H9 (cell line): ENCODE measurements around the gene HS6ST1. TPM values are rescaled to one million over a fixed set of nuclear protein-coding genes. Genes with fewer than 3 reads are reported as not detected.

Experiments
- DNase-seq: peaks from one replicate; pipeline ENCODE4 v3.0.0-alpha.2; 2017
- H2AFZ ChIP-seq: one replicate; pipeline ENCODE4 v1.6.1; 2013; ENCODE audit warnings: mild to moderate bottlenecking, low read length, control low read depth, moderate library complexity
- H2AK5ac ChIP-seq: 2 replicates; pipeline ENCODE4 v1.6.1; 2013; ENCODE audit warnings: low read length, control low read depth, mixed read lengths; ENCODE audit not compliant: insufficient read length
- H2BK120ac ChIP-seq: one replicate; pipeline ENCODE4 v1.6.1; 2013; ENCODE audit warnings: low read depth, mild to moderate bottlenecking, low read length, control low read depth, inconsistent platforms; ENCODE audit not compliant: poor library complexity, severe bottlenecking
- H2BK12ac ChIP-seq: 2 replicates; pipeline ENCODE4 v1.6.1; 2013; ENCODE audit warnings: low read length, control low read depth, mixed read lengths, low read depth; ENCODE audit not compliant: insufficient read length
- H2BK15ac ChIP-seq: 2 replicates; pipeline ENCODE4 v1.6.1; 2013; ENCODE audit warnings: low read depth, low read length, control low read depth
- H2BK20ac ChIP-seq: one replicate; pipeline ENCODE4 v1.6.1; 2013; ENCODE audit warnings: low read depth, mild to moderate bottlenecking, low read length, control low read depth, inconsistent platforms; ENCODE audit not compliant: poor library complexity, severe bottlenecking
- H2BK5ac ChIP-seq: 2 replicates; pipeline ENCODE4 v1.6.1; 2013; ENCODE audit warnings: low read length, control low read depth, mixed read lengths; ENCODE audit not compliant: insufficient read length
- H3K14ac ChIP-seq: 2 replicates; pipeline ENCODE4 v1.6.1; 2013; ENCODE audit warnings: low read length, control low read depth; ENCODE audit not compliant: insufficient read depth
- H3K18ac ChIP-seq: 2 replicates; pipeline ENCODE4 v1.6.1; 2013; ENCODE audit warnings: low read depth, mild to moderate bottlenecking, mixed read lengths, low read length, control low read depth; ENCODE audit not compliant: insufficient read length
- H3K23ac ChIP-seq: 2 replicates; pipeline ENCODE4 v1.6.1; 2013; ENCODE audit warnings: low read length, control low read depth, mixed read lengths, low read depth; ENCODE audit not compliant: insufficient read length
- H3K23me2 ChIP-seq: 2 replicates; pipeline ENCODE4 v1.6.1; 2013; ENCODE audit warnings: low read depth, mild to moderate bottlenecking, mixed read lengths, low read length, control low read depth; ENCODE audit not compliant: insufficient read length, poor library complexity, severe bottlenecking
- H3K27ac ChIP-seq: 2 replicates; pipeline ENCODE4 v1.5.1; 2013; ENCODE audit warnings: low read length, control low read depth, mixed read lengths, low read depth; ENCODE audit not compliant: insufficient read length
- H3K27me3 ChIP-seq: 2 replicates; pipeline ENCODE4 v1.6.1; 2013; ENCODE audit warnings: low read length, control low read depth, inconsistent platforms; ENCODE audit not compliant: insufficient read depth
- H3K4ac ChIP-seq: 2 replicates; pipeline ENCODE4 v1.6.1; 2013; ENCODE audit warnings: low read depth, mild to moderate bottlenecking, control low read depth, inconsistent platforms, low read length, moderate library complexity
- H3K4me1 ChIP-seq: 2 replicates; pipeline ENCODE4 v1.6.1; 2013; ENCODE audit warnings: low read length, control low read depth, inconsistent platforms; ENCODE audit not compliant: insufficient read depth
- H3K4me2 ChIP-seq: 2 replicates; pipeline ENCODE4 v1.6.1; 2013; ENCODE audit warnings: low read length, control low read depth, mixed read lengths; ENCODE audit not compliant: insufficient read length, insufficient read depth
- H3K56ac ChIP-seq: 2 replicates; pipeline ENCODE4 v1.6.1; 2013; ENCODE audit warnings: low read depth, mild to moderate bottlenecking, mixed read lengths, low read length, control low read depth; ENCODE audit not compliant: insufficient read length
- H3K79me1 ChIP-seq: 2 replicates; pipeline ENCODE4 v1.6.1; 2013; ENCODE audit warnings: low read depth, mild to moderate bottlenecking, moderate library complexity, low read length, control low read depth, inconsistent platforms; ENCODE audit not compliant: insufficient read depth, poor library complexity, severe bottlenecking
- H3K79me2 ChIP-seq: 2 replicates; pipeline ENCODE4 v1.6.1; 2013; ENCODE audit warnings: low read length, control low read depth, inconsistent platforms; ENCODE audit not compliant: insufficient read depth
- H3K9ac ChIP-seq: 2 replicates; pipeline ENCODE4 v1.6.1; 2013; ENCODE audit warnings: low read length, control low read depth, mixed read lengths; ENCODE audit not compliant: insufficient read length; ENCODE audit errors: extremely low read depth
- H3K9me3 ChIP-seq: one replicate; pipeline ENCODE4 v1.6.1; 2013; ENCODE audit warnings: low read depth, low read length, inconsistent platforms; ENCODE audit not compliant: control insufficient read depth
- H3T11ph ChIP-seq: one replicate; pipeline ENCODE4 v1.6.1; 2013; ENCODE audit warnings: mild to moderate bottlenecking, low read length, control low read depth, inconsistent platforms
- H4K20me1 ChIP-seq: one replicate; pipeline ENCODE4 v1.6.1; 2013; ENCODE audit not compliant: control insufficient read depth, insufficient read length, insufficient read depth
- H4K5ac ChIP-seq: 2 replicates; pipeline ENCODE4 v1.6.1; 2013; ENCODE audit warnings: low read depth, mild to moderate bottlenecking, mixed read lengths, low read length, control low read depth; ENCODE audit not compliant: insufficient read length
- H4K8ac ChIP-seq: replicated peaks from 2 replicates; pipeline ENCODE4 v1.6.1; 2013; ENCODE audit warnings: low read length, control low read depth, mixed read lengths, low read depth; ENCODE audit not compliant: insufficient read length
- H4K91ac ChIP-seq: 2 replicates; pipeline ENCODE4 v1.6.1; 2013; ENCODE audit warnings: low read depth, mild to moderate bottlenecking, moderate library complexity, mixed read lengths, low read length, control low read depth; ENCODE audit not compliant: insufficient read length
- H3K27ac Mint-ChIP-seq, 3 experiments: 2 replicates in 2 of 3; 3 replicates in 1 of 3; pipeline ENCODE4 v1.8.0; 2020 to 2021; ENCODE audit warnings: mixed read lengths in 3 of 3, mild to moderate bottlenecking in 1 of 3, moderate library complexity in 1 of 3
- H3K27me3 Mint-ChIP-seq: 2 replicates; pipeline ENCODE4 v1.8.0; 2021; ENCODE audit warnings: low read depth, mild to moderate bottlenecking, moderate library complexity, mixed read lengths
- H3K36me3 Mint-ChIP-seq, 3 experiments: 2 replicates in 2 of 3; 3 replicates in 1 of 3; pipeline ENCODE4 v1.8.0; 2020 to 2021; ENCODE audit warnings: low read depth in 3 of 3, mixed read lengths in 3 of 3; ENCODE audit not compliant: insufficient read depth in 1 of 3
- H3K4me1 Mint-ChIP-seq, 2 experiments: 2 replicates each; pipeline ENCODE4 v1.8.0; 2020; ENCODE audit warnings: mixed read lengths in 2 of 2
- H3K4me3 Mint-ChIP-seq, 2 experiments: 2 replicates in 1 of 2; 3 replicates in 1 of 2; pipeline ENCODE4 v1.8.0; 2020 to 2021; ENCODE audit warnings: mild to moderate bottlenecking in 2 of 2, mixed read lengths in 2 of 2, moderate library complexity in 1 of 2
- H3K9me3 Mint-ChIP-seq, 2 experiments: 2 replicates in 1 of 2; 3 replicates in 1 of 2; pipeline ENCODE4 v1.8.0; 2020; ENCODE audit warnings: mild to moderate bottlenecking in 2 of 2, mixed read lengths in 2 of 2, moderate library complexity in 1 of 2
- WGBS: extraction: QIAGEN DNeasy Blood & Tissue Kit; methylation state at CpG from one replicate; pipeline ENCODE4 v1.1.7; 2013; ENCODE audit warnings: missing lambda C conversion rate, low lambda C conversion rate, mixed read lengths; ENCODE audit not compliant: insufficient read length; ENCODE audit errors: extremely low coverage; 5-methylcytosine and 5-hydroxymethylcytosine counted together
- total RNA-seq: library from RNA; stranded (reverse); gene quantifications from 2 replicates; pipeline ENCODE4 v1.2.1, GENCODE V29; 2021
- TF ChIP-seq, protein P1 (sequence below): fragments of 200-600 bp; sonication (generic); conservative IDR thresholded peaks from 3 replicates; pipeline ENCODE4 v1.8.0; 2021; ENCODE audit warnings: antibody characterized with exemption, mild to moderate bottlenecking

HS6ST1 gene
- total RNA-seq, 1 experiment from 2014 or later: 60.2 TPM

DNA sequence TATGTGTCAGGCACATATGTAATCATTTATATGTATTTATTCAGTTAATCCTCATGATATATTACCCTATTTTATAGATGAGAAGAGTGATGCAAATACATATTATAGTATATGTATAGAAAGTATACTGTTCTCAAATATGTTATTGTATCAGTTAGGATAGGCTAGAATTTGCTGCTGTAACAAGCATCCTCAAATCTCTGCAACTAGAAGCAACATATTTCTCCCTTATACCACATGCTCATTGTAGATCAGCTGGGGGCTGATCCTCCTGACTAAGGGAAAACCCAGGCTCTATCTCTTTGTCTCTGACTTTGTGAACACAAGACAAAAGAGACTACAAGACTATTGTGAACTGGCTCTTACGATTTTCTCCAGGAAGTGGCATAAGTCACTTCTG, 24.8 kb upstream of the HS6ST1 start:
- no peaks in the 10 kb centered on the region for H3K23me2 ChIP-seq
- H2BK15ac ChIP-seq: no peak overlapping the region
- H3K27me3 Mint-ChIP-seq: peaks cover 5% of the 10 kb centered on the region
- no peak overlapping the region for H3K27ac ChIP-seq
- no peak overlapping the region for H4K5ac ChIP-seq
- H3K9me3 ChIP-seq: no peaks in the 10 kb centered on the region
- H2BK20ac ChIP-seq: no peak overlapping the region
- H3K4me3 Mint-ChIP-seq: no peak overlapping the region
- no peak overlapping the region for H3T11ph ChIP-seq
- no peaks in the 10 kb centered on the region for H3K79me1 ChIP-seq
- WGBS: no CpG with 5 or more reads among the region's 1 CpG
- H4K8ac ChIP-seq: no peak overlapping the region
- H3K4me1 ChIP-seq: no peaks in the 10 kb centered on the region
- no peak overlapping the region for H2BK12ac ChIP-seq
- no peak overlapping the region for H3K14ac ChIP-seq
- H3K4ac ChIP-seq: no peak overlapping the region
- peaks cover 3 to 6% of the 10 kb centered on the region in 2 experiments for H3K4me1 Mint-ChIP-seq
- TF ChIP-seq, protein P1, sequence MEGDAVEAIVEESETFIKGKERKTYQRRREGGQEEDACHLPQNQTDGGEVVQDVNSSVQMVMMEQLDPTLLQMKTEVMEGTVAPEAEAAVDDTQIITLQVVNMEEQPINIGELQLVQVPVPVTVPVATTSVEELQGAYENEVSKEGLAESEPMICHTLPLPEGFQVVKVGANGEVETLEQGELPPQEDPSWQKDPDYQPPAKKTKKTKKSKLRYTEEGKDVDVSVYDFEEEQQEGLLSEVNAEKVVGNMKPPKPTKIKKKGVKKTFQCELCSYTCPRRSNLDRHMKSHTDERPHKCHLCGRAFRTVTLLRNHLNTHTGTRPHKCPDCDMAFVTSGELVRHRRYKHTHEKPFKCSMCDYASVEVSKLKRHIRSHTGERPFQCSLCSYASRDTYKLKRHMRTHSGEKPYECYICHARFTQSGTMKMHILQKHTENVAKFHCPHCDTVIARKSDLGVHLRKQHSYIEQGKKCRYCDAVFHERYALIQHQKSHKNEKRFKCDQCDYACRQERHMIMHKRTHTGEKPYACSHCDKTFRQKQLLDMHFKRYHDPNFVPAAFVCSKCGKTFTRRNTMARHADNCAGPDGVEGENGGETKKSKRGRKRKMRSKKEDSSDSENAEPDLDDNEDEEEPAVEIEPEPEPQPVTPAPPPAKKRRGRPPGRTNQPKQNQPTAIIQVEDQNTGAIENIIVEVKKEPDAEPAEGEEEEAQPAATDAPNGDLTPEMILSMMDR: no peak
- H2BK120ac ChIP-seq: no peak overlapping the region
- H3K9me3 Mint-ChIP-seq: peaks cover 22 to 24% of the 10 kb centered on the region in 2 experiments
- H3K56ac ChIP-seq: no peak overlapping the region
- no peak overlapping the region for H3K27ac Mint-ChIP-seq
- peaks cover 2% of the 10 kb centered on the region for H4K20me1 ChIP-seq
- no peak overlapping the region for H2AFZ ChIP-seq
- H3K36me3 Mint-ChIP-seq: peaks cover 8 to 23% (median 10%) of the 10 kb centered on the region in 3 experiments
- no peak overlapping the region for H2BK5ac ChIP-seq
- no peak overlapping the region for H3K9ac ChIP-seq
- no peak overlapping the region for H3K23ac ChIP-seq
- H3K27me3 ChIP-seq: no peaks in the 10 kb centered on the region
- H2AK5ac ChIP-seq: no peak overlapping the region
- no peak overlapping the region for H4K91ac ChIP-seq
- no peak for DNase-seq
- H3K79me2 ChIP-seq: no peaks in the 10 kb centered on the region
- H3K4me2 ChIP-seq: no peak overlapping the region
- no peak overlapping the region for H3K18ac ChIP-seq
